DMS153 (cell line): ENCODE data around the gene C9orf40.

ENCODE experiments used
- DNase-seq: peaks from one replicate; lab custom pipeline; 2025; lab: John Stamatoyannopoulos, UW

The C9orf40 gene

GRCh38 chr9:74952201-74953151 is at the start of gene C9orf40:
C9orf40 (minus strand) TSS chr9:74952912; CDS start chr9:74952611, 301 bp downstream.
- DNase-seq: peak; percentile 78

GRCh38 chr9:75001719-75002421 is 49.2 kb upstream of the C9orf40 start:
- DNase-seq: peak; percentile 49

- DNase-seq: no peak
Observed at GRCh38 chr9:75000835-75001234, 48.1 kb upstream of the C9orf40 start.

- no peak for DNase-seq
Observed at GRCh38 chr9:74985041-74985440, 32.3 kb upstream of the C9orf40 start.

DNA sequence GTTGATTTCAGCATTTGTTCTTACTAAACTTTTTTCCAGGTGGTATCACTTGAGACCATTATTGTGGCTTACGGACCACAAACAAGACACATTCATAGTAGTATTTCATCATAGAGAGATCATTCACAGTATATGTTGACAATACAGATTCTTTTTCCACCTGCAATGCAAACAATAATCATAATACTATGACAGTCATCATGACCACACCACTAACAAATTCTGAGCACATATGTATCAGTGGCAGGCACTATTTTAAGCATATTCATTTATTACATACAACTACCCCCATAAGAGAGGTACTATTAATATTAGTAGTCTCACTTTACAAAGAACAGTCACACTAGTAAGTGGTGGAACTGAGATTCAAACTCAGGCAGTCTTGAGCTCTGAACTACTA is 31.0 kb upstream of the C9orf40 start:
- no peak for DNase-seq

- no peak for DNase-seq
Observed at GRCh38 chr9:74979844-74980243, 27.1 kb upstream of the C9orf40 start.

- no peak for DNase-seq
Observed at GRCh38 chr9:74977287-74977686, 24.6 kb upstream of the C9orf40 start.

GRCh38 chr9:74975538-74975937 is 22.8 kb upstream of the C9orf40 start:
- DNase-seq: no peak

DNA sequence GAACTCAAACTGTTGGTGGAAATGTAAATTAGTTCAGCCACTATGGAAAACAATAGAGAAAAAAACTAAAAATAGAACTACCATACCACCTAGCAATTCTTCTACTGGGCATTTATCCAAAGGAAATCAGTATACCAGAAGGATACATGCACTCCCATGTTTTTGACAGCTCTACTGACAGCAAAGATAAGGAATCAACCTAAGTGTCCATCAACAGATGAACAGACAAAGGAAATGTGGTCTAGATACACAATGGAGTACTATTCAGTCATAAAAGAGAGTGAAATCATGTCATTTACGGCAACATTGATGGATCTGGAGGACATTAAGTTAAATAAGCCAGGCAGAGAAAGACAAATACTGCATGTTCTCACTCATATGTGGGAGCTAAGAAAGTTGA is 21.8 kb upstream of the C9orf40 start:
- no peak for DNase-seq

GRCh38 chr9:74973714-74974113 is 21.0 kb upstream of the C9orf40 start:
- DNase-seq: no peak

GRCh38 chr9:74963056-74963455 is 10.3 kb upstream of the C9orf40 start:
- DNase-seq: no peak

DNA sequence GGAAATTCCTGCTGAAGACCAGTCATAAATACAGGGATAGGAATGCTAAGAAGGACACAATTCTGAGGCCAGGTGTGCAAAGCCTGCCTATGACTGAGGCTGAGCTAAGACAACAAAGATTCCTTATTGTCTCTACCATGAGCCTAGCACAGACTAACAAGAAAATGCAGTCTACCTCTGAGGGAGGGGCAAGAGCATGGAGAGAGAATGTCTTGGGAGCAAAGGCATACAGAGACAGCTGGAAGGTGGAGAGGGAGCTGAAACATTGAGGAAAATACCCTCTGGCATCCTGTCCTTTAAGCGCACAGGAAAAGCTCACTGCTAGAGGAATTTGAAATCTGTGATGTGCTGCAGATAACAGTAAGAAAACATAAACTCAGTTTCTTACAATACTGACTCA is 8.8 kb upstream of the C9orf40 start:
- DNase-seq: no peak

GRCh38 chr9:74960561-74960960 is 7.8 kb upstream of the C9orf40 start:
- no peak for DNase-seq

GRCh38 chr9:74958587-74958986 is 5.9 kb upstream of the C9orf40 start:
- DNase-seq: no peak

GRCh38 chr9:74953235-74953751 is 581 bp upstream of the C9orf40 start:
- DNase-seq: no peak

DNA sequence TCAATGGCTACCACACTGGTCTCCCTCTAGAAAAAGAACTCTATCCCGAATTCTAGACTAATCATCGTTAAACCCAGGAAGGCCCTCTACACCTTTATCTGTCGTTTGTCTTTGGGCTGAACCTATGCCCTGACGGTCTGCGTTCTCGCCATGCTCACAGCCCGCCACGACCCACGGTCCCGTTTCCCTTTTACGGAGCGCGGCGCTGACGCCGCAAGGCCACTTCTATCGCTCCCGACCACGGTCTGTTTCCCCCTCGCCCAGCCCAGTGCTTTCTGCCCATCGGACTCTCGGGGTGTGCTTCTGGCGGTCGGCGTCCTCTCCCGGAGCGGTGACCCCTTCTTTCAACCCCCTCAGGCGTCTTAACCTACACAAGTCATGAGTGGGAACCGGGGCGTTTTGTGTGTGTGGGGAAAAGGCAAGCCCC is 974 bp downstream of the C9orf40 start:
- DNase-seq: no peak

GRCh38 chr9:74951107-74951720 is 1.5 kb downstream of the C9orf40 start:
- no peak for DNase-seq

DNA sequence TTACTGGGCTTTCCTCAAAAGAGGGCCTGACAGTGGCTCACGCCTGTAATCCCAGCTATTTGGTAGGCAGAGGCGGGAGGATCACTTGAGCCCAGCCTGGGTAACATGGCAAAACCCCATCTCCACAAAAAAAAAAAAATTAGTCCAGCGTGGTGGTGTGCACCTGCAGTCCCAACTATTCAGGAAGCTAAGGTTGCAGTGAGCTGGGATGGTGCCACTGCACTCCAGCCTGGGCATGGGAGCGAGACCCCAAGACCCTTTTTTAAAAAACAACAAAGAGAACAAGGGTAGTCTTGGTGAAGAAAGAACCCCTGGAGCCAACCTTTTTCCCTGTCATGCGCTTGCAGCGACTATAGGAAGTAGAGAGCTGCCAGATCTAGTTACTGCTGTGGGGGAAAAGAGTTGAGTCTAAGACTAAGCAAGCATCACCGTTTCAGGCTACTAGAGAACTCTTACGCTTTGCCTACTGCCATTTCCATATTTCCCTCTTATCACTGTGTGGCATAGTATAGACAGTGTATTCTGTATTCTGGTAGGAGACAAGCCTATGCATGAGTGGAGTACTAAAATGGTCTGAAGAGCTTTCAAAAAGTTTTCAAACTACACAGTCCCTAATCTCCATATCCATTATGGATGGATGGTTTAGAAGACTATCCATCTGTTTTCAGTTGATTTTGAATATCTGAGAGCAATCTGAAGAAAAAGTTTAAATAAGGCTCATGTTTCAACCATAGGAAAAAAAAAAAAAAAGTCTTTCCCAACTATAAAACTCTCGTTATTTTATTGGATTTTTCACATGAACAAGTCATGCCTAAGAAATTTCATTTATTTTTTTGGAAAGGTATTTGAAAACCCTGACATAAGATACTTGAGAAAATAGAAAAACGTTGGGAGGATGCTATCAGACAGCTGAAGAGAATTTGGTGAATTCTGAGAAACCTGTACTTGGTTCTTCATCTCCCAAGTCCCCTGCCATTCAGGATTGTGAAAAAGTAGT is 2.6 kb downstream of the C9orf40 start:
- no peak for DNase-seq

- DNase-seq: no peak
Observed at GRCh38 chr9:74948937-74949336, 3.8 kb downstream of the C9orf40 start.

DNA sequence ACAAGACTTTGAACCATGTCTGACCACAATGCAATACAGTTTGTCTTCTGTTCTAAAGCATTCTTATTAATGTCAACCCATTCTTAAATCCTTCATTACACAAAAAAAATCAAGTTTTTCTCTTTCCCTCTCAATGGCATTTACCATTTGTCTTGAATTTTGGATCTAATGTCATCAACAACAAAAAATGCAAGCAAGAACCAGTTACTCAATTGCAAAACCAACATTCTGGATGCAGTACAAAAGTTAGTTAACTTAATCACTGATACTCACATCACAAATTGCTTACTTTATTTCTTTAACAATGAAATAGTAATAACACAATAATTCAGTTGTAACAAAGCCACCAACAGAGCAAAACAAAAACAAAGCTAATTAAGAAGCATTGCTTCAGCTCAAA is 6.0 kb downstream of the C9orf40 start:
- no peak for DNase-seq

- DNase-seq: no peak
Observed at GRCh38 chr9:74942801-74943200, 9.9 kb downstream of the C9orf40 start.
